HTR-8/SVneo (cell line): ENCODE measurements around the gene HYI.

Experiments used
- DNase-seq: peaks from one replicate; pipeline ENCODE4 v3.0.0; 2011; ENCODE audit warnings: low spot score, mixed read lengths; ENCODE audit not compliant: insufficient read length
- FAIRE-seq: peaks from 2 replicates; lab custom pipeline; 2011; peaks lifted over from hg19 to GRCh38; lab: Jason Lieb, UNC

Gene HYI

GRCh38 chr1:43405219-43405875 lies 48.4 kb downstream of the HYI start:
- FAIRE-seq (no peak), DNase-seq (no peak)

- FAIRE-seq: no peak
- no peak for DNase-seq
These were observed 49.4 kb downstream of the HYI start for GRCh38 chr1:43404353-43404752.

GRCh38 chr1:43402089-43402865 lies 51.5 kb downstream of the HYI start:
- FAIRE-seq (no peak), DNase-seq (no peak)
